Neural progenitor cell (in vitro differentiated cells): ENCODE measurements around the gene SPAG6. TPM values are rescaled to one million over a fixed set of nuclear protein-coding genes. Genes with fewer than 3 reads are reported as not detected.
A peak's percentile ranks its signal among the peaks of the same experiment; 100 is the strongest.

ENCODE experiments used
- DNase-seq: peaks from one replicate; pipeline ENCODE4 v3.0.0-alpha.2; 2016; ENCODE audit warnings: low spot score
- H2AFZ ChIP-seq: fragments of 200-600 bp; sonication (generic); replicated peaks from 2 replicates; pipeline ENCODE4 v1.6.1; 2016; ENCODE audit warnings: antibody characterized with exemption
- H3F3A ChIP-seq: fragments of 200-600 bp; sonication (generic); 2 replicates; pipeline ENCODE4 v1.6.1; 2016; ENCODE audit warnings: antibody characterized with exemption, low read depth
- H3K27ac ChIP-seq: fragments of 200-600 bp; sonication (generic); 2 replicates; pipeline ENCODE4 v1.5.1; 2016; ENCODE audit warnings: mild to moderate bottlenecking
- H3K27me3 ChIP-seq: fragments of 200-600 bp; sonication (generic); 2 replicates; pipeline ENCODE4 v1.6.1; 2016; ENCODE audit warnings: mild to moderate bottlenecking, moderate library complexity
- H3K36me3 ChIP-seq: fragments of 200-600 bp; sonication (generic); 2 replicates; pipeline ENCODE4 v1.5.1; 2016
- H3K4me1 ChIP-seq: fragments of 200-600 bp; sonication (generic); 2 replicates; pipeline ENCODE4 v1.6.1; 2016; ENCODE audit warnings: mixed run types
- H3K4me2 ChIP-seq: fragments of 200-600 bp; sonication (generic); 2 replicates; pipeline ENCODE4 v1.6.1; 2016
- H3K4me3 ChIP-seq: fragments of 200-600 bp; sonication (generic); 2 replicates; pipeline ENCODE4 v1.5.1; 2016
- H3K79me2 ChIP-seq: fragments of 200-600 bp; sonication (generic); 2 replicates; pipeline ENCODE4 v1.6.1; 2016; ENCODE audit warnings: low read depth
- H3K9ac ChIP-seq: fragments of 200-600 bp; sonication (generic); 2 replicates; pipeline ENCODE4 v1.6.1; 2016
- H3K9me3 ChIP-seq: fragments of 200-600 bp; sonication (generic); 2 replicates; pipeline ENCODE4 v1.5.1; 2016; ENCODE audit warnings: low read depth
- H4K20me1 ChIP-seq: fragments of 200-600 bp; sonication (generic); 2 replicates; pipeline ENCODE4 v1.6.1; 2016; ENCODE audit warnings: low read depth
- H3K27ac Mint-ChIP-seq: 3 replicates; pipeline ENCODE4 v1.8.0; 2021; ENCODE audit warnings: mixed read lengths
- H3K27me3 Mint-ChIP-seq: 2 replicates; pipeline ENCODE4 v1.8.0; 2022; ENCODE audit warnings: low read depth, mild to moderate bottlenecking, inconsistent platforms, moderate library complexity, mixed read lengths; ENCODE audit not compliant: insufficient read depth
- H3K36me3 Mint-ChIP-seq: 3 replicates; pipeline ENCODE4 v1.8.0; 2021; ENCODE audit warnings: mixed read lengths
- H3K4me1 Mint-ChIP-seq: 3 replicates; pipeline ENCODE4 v1.8.0; 2021; ENCODE audit warnings: mixed read lengths
- H3K4me3 Mint-ChIP-seq: 3 replicates; pipeline ENCODE4 v1.8.0; 2021; ENCODE audit warnings: mild to moderate bottlenecking, moderate library complexity, mixed read lengths
- H3K9me3 Mint-ChIP-seq: 3 replicates; pipeline ENCODE4 v1.8.0; 2020; ENCODE audit warnings: mixed read lengths
- EZH2 ChIP-seq: fragments of 200-600 bp; sonication (generic); IDR thresholded peaks from 2 replicates; pipeline ENCODE4 v1.6.1; 2017; ENCODE audit warnings: antibody characterized with exemption, mild to moderate bottlenecking, moderate library complexity
- EZH2phosphoT487 ChIP-seq: fragments of 200-600 bp; sonication (generic); IDR thresholded peaks from 2 replicates; pipeline ENCODE4 v1.6.1; 2017; ENCODE audit warnings: antibody characterized with exemption
- total RNA-seq: library from RNA; depleted of rRNA; stranded (reverse); fragments of >200 nt; gene quantifications from 2 replicates; pipeline ENCODE4 v1.2.3, GENCODE V29; 2015; ENCODE audit warnings: low replicate concordance
- TF ChIP-seq, protein P1 (sequence below): fragments of 200-600 bp; sonication (generic); IDR thresholded peaks from 2 replicates; pipeline ENCODE4 v1.5.1; 2017; ENCODE audit warnings: antibody characterized with exemption, mild to moderate bottlenecking

The SPAG6 gene
- total RNA-seq, 1 donor from 2014 or later: 0.71 TPM

DNA sequence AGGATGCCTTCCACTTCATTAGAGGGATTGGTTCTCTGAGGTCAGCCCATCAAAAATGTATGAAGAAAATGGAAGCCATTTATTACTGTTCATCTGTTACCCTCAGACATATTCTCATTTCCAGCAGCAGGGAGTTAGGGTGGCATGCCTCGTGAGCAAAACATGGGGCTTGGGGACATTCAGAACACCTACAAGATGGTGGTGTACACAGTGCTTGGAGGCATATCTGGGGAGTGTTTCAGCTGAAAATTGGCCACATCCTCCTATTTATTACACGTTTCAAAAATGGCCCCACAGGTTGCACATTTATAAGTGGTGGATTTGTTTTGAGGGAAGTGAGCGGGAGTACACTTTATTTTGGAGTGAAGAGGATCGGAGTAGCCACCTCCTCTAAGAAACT lies 93.4 kb downstream of the SPAG6 start:
- H3K9me3 ChIP-seq: no peaks in the 10 kb centered on the region
- peaks cover 9% of the 10 kb centered on the region for H3K4me1 ChIP-seq
- no peaks in the 10 kb centered on the region for H4K20me1 ChIP-seq
- H2AFZ ChIP-seq: no peak overlapping the region
- peak overlapping the region; percentile 95 for H3K4me2 ChIP-seq
- H3K9ac ChIP-seq: no peak overlapping the region
- H3K27me3 ChIP-seq: peaks cover 89% of the 10 kb centered on the region
- no peaks in the 10 kb centered on the region for H3K79me2 ChIP-seq
- Mint-ChIP-seq H3K4me3 (peak overlapping the region; percentile 94), H3K9me3 (no peaks in the 10 kb centered on the region), H3K27me3 (peaks cover 3% of the 10 kb centered on the region), H3K27ac (peak overlapping the region; percentile 27), H3K4me1 (peaks cover 39% of the 10 kb centered on the region), H3K36me3 (no peaks in the 10 kb centered on the region)
- H3K4me3 ChIP-seq: peak overlapping the region; percentile 61
- TF ChIP-seq EZH2phosphoT487: no peak
- TF ChIP-seq EZH2: no peak
- TF ChIP-seq, protein P1, sequence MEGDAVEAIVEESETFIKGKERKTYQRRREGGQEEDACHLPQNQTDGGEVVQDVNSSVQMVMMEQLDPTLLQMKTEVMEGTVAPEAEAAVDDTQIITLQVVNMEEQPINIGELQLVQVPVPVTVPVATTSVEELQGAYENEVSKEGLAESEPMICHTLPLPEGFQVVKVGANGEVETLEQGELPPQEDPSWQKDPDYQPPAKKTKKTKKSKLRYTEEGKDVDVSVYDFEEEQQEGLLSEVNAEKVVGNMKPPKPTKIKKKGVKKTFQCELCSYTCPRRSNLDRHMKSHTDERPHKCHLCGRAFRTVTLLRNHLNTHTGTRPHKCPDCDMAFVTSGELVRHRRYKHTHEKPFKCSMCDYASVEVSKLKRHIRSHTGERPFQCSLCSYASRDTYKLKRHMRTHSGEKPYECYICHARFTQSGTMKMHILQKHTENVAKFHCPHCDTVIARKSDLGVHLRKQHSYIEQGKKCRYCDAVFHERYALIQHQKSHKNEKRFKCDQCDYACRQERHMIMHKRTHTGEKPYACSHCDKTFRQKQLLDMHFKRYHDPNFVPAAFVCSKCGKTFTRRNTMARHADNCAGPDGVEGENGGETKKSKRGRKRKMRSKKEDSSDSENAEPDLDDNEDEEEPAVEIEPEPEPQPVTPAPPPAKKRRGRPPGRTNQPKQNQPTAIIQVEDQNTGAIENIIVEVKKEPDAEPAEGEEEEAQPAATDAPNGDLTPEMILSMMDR: no peak
- no peak for DNase-seq
- H3K27ac ChIP-seq: no peak overlapping the region
- H3K36me3 ChIP-seq: no peaks in the 10 kb centered on the region
- peaks cover 26% of the 10 kb centered on the region for H3F3A ChIP-seq

DNA sequence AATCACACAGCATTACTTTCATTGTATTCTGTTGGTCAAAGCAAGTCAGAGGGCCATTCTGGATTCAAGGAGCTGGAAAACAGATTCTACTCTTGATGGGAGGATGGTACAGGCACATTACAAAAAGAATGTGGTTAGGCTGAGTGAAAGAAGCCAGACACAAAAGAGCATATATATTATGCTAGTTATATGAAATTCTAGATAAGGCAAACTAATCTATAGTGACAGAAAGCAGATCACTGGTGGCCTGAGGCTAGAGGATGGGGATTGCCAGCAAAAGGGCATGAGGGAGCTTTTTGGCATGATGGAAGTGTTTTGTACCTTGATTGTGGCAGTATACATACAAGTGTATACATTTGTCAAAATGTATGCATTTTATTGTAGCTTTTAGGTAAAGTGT lies 96.8 kb downstream of the SPAG6 start:
- Mint-ChIP-seq H3K27me3 (peaks cover 3% of the 10 kb centered on the region), H3K27ac (no peak overlapping the region)

DNA sequence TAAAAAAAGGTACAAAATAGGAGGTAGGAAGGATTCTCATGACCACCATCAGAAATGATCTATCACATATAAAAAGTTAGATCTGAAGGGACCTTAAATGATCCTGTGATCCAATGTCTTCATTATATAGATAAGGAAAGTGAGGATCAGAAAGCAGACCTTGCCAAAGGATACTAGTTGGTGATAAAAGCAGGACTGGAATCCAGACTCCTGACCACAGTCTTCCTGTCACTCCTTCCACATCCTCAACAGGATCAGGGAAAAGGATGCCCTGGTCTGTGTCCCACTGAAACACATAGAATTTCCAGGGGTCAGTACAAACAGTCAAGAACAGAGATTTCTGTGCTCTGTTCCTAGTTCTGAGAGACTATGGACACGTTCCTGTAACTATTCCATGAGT lies 97.2 kb downstream of the SPAG6 start:
- DNase-seq: no peak
- H3K4me3 ChIP-seq: no peak overlapping the region
- H2AFZ ChIP-seq: no peak overlapping the region
- Mint-ChIP-seq H3K4me3 (no peak overlapping the region), H3K9me3 (no peaks in the 10 kb centered on the region), H3K36me3 (no peaks in the 10 kb centered on the region), H3K27ac (no peak overlapping the region), H3K4me1 (peaks cover 33% of the 10 kb centered on the region), H3K27me3 (peaks cover 3% of the 10 kb centered on the region)
- no peak overlapping the region for H3K9ac ChIP-seq
- H3K9me3 ChIP-seq: no peaks in the 10 kb centered on the region
- H3K36me3 ChIP-seq: no peaks in the 10 kb centered on the region
- no peaks in the 10 kb centered on the region for H4K20me1 ChIP-seq
- H3F3A ChIP-seq: peaks cover 8% of the 10 kb centered on the region
- H3K4me2 ChIP-seq: no peak overlapping the region
- TF ChIP-seq, protein P1: no peak
- TF ChIP-seq EZH2 (no peak), EZH2phosphoT487 (no peak)
- peaks cover 9% of the 10 kb centered on the region for H3K4me1 ChIP-seq
- H3K79me2 ChIP-seq: no peaks in the 10 kb centered on the region
- H3K27ac ChIP-seq: no peak overlapping the region
- H3K27me3 ChIP-seq: peaks cover 64% of the 10 kb centered on the region

More for the DNA sequence above, 96.8 kb downstream of the SPAG6 start:
- peaks cover 12% of the 10 kb centered on the region for H3F3A ChIP-seq
- no peak overlapping the region for H3K9ac ChIP-seq
- no peak overlapping the region for H2AFZ ChIP-seq
- Mint-ChIP-seq H3K36me3 (no peaks in the 10 kb centered on the region), H3K4me1 (peaks cover 33% of the 10 kb centered on the region), H3K4me3 (no peak overlapping the region), H3K9me3 (no peaks in the 10 kb centered on the region)
- DNase-seq: no peak
- H3K27ac ChIP-seq: no peak overlapping the region
- H3K4me1 ChIP-seq: peaks cover 9% of the 10 kb centered on the region
- no peak overlapping the region for H3K4me3 ChIP-seq
- H3K4me2 ChIP-seq: no peak overlapping the region
- H3K27me3 ChIP-seq: peaks cover 64% of the 10 kb centered on the region
- TF ChIP-seq, protein P1: no peak
- no peak for TF ChIP-seq EZH2
- no peak for TF ChIP-seq EZH2phosphoT487
- no peaks in the 10 kb centered on the region for H4K20me1 ChIP-seq
- H3K9me3 ChIP-seq: no peaks in the 10 kb centered on the region
- no peaks in the 10 kb centered on the region for H3K79me2 ChIP-seq
- H3K36me3 ChIP-seq: no peaks in the 10 kb centered on the region
